HG03159 (cell line): ENCODE data around the gene APOBEC3B.
"Not testable (repeated sequence)": the region's sequence is repeated elsewhere in the genome, so short reads cannot be mapped to it uniquely, and the experiment has no call there.

Experiments
- ATAC-seq: cut with Tn5 transposase; IDR thresholded peaks from one replicate; pipeline ENCODE4 v1.9.1; 2021; ENCODE audit warnings: mild to moderate bottlenecking, moderate library complexity; ENCODE audit not compliant: unreplicated experiment

APOBEC3B gene

GRCh38 chr22:38965614-38966379, 16.4 kb upstream of the APOBEC3B start:
- no peak for ATAC-seq

- no peak for ATAC-seq
Observed at GRCh38 chr22:38966380-38966702, 15.8 kb upstream of the APOBEC3B start.

- ATAC-seq = no peak
Observed at GRCh38 chr22:38966942-38967341, 15.2 kb upstream of the APOBEC3B start.

- ATAC-seq = no peak
Observed at GRCh38 chr22:38967451-38968450, 14.4 kb upstream of the APOBEC3B start.

GRCh38 chr22:38968801-38969200, 13.3 kb upstream of the APOBEC3B start:
- ATAC-seq = no peak

GRCh38 chr22:38970551-38970950, 11.6 kb upstream of the APOBEC3B start:
- no peak for ATAC-seq

- ATAC-seq = no peak
Observed at GRCh38 chr22:38971202-38971601, 10.9 kb upstream of the APOBEC3B start.

GRCh38 chr22:38971791-38972190, 10.4 kb upstream of the APOBEC3B start:
- no peak for ATAC-seq

GRCh38 chr22:38972558-38972957, 9.6 kb upstream of the APOBEC3B start:
- ATAC-seq = no peak

- no peak for ATAC-seq
Observed at GRCh38 chr22:38973289-38974169, 8.6 kb upstream of the APOBEC3B start.

- ATAC-seq = no peak
Observed at GRCh38 chr22:38974170-38974825, 7.8 kb upstream of the APOBEC3B start.

- no peak for ATAC-seq
Observed at GRCh38 chr22:38974826-38975175, 7.3 kb upstream of the APOBEC3B start.

- not testable (repeated sequence) for ATAC-seq
Observed at GRCh38 chr22:38977289-38977688, 4.9 kb upstream of the APOBEC3B start.

GRCh38 chr22:38980587-38980986, 1.6 kb upstream of the APOBEC3B start:
- ATAC-seq = not testable (repeated sequence)

GRCh38 chr22:38981005-38981991, 849 bp upstream of the APOBEC3B start:
- no peak for ATAC-seq

GRCh38 chr22:38984224-38984623, 2.1 kb downstream of the APOBEC3B start:
- ATAC-seq = no peak

- peak; percentile 62 for ATAC-seq
Observed at GRCh38 chr22:38984784-38985757, 2.9 kb downstream of the APOBEC3B start.

- ATAC-seq = no peak
Observed at GRCh38 chr22:38986629-38987028, 4.5 kb downstream of the APOBEC3B start.
